Hematopoietic multipotent progenitor cell treated with erythropoietin and hydrocortisone succinate and interleukin-3 and kit ligand, for 15 days (in vitro differentiated cells): Measurements from ENCODE around the gene CFAP20DC.
"Not testable (repeated sequence)": the region's sequence is repeated elsewhere in the genome, so short reads cannot be mapped to it uniquely, and the experiment has no call there.

Source experiments
- DNase-seq: peaks from one replicate; pipeline ENCODE4 v3.0.0-alpha.2; 2015; ENCODE audit warnings: low spot score

The CFAP20DC gene

GRCh38 chr3:59017617-59017984, 32.2 kb downstream of the CFAP20DC start:
- no peak for DNase-seq

- no peak for DNase-seq
Observed at GRCh38 chr3:59016930-59017616, 32.8 kb downstream of the CFAP20DC start.

GRCh38 chr3:59013611-59014010, 36.2 kb downstream of the CFAP20DC start:
- no peak for DNase-seq

- DNase-seq: peak; percentile 40
Observed at GRCh38 chr3:59006634-59007517, 42.9 kb downstream of the CFAP20DC start.

- DNase-seq: no peak
Observed at GRCh38 chr3:59001675-59002074, 48.1 kb downstream of the CFAP20DC start.

GRCh38 chr3:58999774-59000160, 50.1 kb downstream of the CFAP20DC start:
- peak; percentile 16 for DNase-seq

- peak; percentile 58 for DNase-seq
Observed at GRCh38 chr3:58999134-58999773, 50.6 kb downstream of the CFAP20DC start.

GRCh38 chr3:58998476-58999117, 51.2 kb downstream of the CFAP20DC start:
- DNase-seq: peak; percentile 89

- no peak for DNase-seq
Observed at GRCh38 chr3:58996730-58997129, 53.1 kb downstream of the CFAP20DC start.

- DNase-seq: peak; percentile 79
Observed at GRCh38 chr3:58994746-58995330, 55.0 kb downstream of the CFAP20DC start.

GRCh38 chr3:58993547-58993946, 56.3 kb downstream of the CFAP20DC start:
- no peak for DNase-seq

- DNase-seq: no peak
Observed at GRCh38 chr3:58991623-58992022, 58.2 kb downstream of the CFAP20DC start.

GRCh38 chr3:58991026-58991425, 58.8 kb downstream of the CFAP20DC start:
- no peak for DNase-seq

- no peak for DNase-seq
Observed at GRCh38 chr3:58989955-58990354, 59.9 kb downstream of the CFAP20DC start.

- DNase-seq: no peak
Observed at GRCh38 chr3:58989163-58989562, 60.7 kb downstream of the CFAP20DC start.

GRCh38 chr3:58988041-58988440, 61.8 kb downstream of the CFAP20DC start:
- no peak for DNase-seq

- DNase-seq: no peak
Observed at GRCh38 chr3:58986654-58987053, 63.2 kb downstream of the CFAP20DC start.

GRCh38 chr3:58979840-58980239, 70.0 kb downstream of the CFAP20DC start:
- no peak for DNase-seq

- DNase-seq: no peak
Observed at GRCh38 chr3:58973796-58974195, 76.0 kb downstream of the CFAP20DC start.

- DNase-seq: not testable (repeated sequence)
Observed at GRCh38 chr3:58967866-58968265, 82.0 kb downstream of the CFAP20DC start.

GRCh38 chr3:58965865-58966264, 84.0 kb downstream of the CFAP20DC start:
- DNase-seq: no peak

- no peak for DNase-seq
Observed at GRCh38 chr3:58963928-58964503, 85.8 kb downstream of the CFAP20DC start.
